Measurements from ENCODE around the gene PDE7B. TPM values are rescaled to one million over a fixed set of nuclear protein-coding genes. Genes with fewer than 3 reads are reported as not detected.
"Not testable (repeated sequence)": the region's sequence is repeated elsewhere in the genome, so short reads cannot be mapped to it uniquely, and the experiment has no call there.

PDE7B gene
- total RNA-seq, 1 donor from 2014 or later: 0.62 TPM

DNA sequence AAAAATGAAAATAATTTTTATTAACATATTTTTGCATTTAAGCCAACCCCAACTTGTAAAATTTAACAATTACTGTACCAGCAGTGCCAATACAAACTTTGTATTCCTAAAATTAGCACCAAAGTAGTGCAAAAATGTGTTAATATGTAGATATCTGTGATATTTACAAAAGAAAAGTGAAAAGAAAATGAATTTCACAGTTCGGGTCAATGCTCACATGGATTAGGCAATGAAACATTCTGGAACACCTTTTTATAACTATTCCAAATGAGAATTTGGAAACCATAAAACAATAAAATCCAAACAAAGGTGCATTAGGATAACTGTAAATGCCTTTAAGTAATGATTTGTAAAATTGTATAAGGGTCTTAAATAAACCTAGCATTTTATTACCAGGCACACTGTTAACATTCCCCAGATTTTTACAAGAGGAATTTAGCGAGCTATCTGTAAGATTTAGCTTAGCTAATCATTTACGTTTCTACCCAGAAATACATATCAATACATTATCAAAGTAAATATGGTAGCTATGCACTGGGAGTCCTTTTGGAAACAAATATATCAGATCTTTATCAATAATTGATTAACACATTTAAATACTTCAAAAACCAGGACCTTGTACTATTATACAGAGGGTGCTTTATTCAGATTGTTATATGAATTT lies 286.4 kb downstream of the PDE7B start:
- Mint-ChIP-seq H3K4me3 (ENCODE audit: unreplicated experiment) (no peak overlapping the region), H3K4me1 (ENCODE audit: unreplicated experiment) (peaks cover 6% of the 10 kb centered on the region), H3K36me3 (ENCODE audit: low read depth, unreplicated experiment) (peaks cover 12% of the 10 kb centered on the region), H3K27me3 (ENCODE audit: unreplicated experiment) (no peaks in the 10 kb centered on the region), H3K27ac (ENCODE audit: unreplicated experiment) (no peak overlapping the region), H3K9me3 (ENCODE audit: unreplicated experiment) (no peaks in the 10 kb centered on the region)
- no peak for DNase-seq (ENCODE audit: low spot score)
- TF ChIP-seq, protein P1, sequence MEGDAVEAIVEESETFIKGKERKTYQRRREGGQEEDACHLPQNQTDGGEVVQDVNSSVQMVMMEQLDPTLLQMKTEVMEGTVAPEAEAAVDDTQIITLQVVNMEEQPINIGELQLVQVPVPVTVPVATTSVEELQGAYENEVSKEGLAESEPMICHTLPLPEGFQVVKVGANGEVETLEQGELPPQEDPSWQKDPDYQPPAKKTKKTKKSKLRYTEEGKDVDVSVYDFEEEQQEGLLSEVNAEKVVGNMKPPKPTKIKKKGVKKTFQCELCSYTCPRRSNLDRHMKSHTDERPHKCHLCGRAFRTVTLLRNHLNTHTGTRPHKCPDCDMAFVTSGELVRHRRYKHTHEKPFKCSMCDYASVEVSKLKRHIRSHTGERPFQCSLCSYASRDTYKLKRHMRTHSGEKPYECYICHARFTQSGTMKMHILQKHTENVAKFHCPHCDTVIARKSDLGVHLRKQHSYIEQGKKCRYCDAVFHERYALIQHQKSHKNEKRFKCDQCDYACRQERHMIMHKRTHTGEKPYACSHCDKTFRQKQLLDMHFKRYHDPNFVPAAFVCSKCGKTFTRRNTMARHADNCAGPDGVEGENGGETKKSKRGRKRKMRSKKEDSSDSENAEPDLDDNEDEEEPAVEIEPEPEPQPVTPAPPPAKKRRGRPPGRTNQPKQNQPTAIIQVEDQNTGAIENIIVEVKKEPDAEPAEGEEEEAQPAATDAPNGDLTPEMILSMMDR (IDR thresholded peaks at IDR 0.05; ENCODE audit: unreplicated experiment): no peak

- H3K4me1 Mint-ChIP-seq (ENCODE audit: unreplicated experiment); H3K27ac Mint-ChIP-seq (ENCODE audit: unreplicated experiment); H3K4me3 Mint-ChIP-seq (ENCODE audit: unreplicated experiment): not testable (repeated sequence)
These were observed 287.6 kb downstream of the PDE7B start for GRCh38 chr6:136139111-136139510.

GRCh38 chr6:136144251-136145023 lies 292.9 kb downstream of the PDE7B start:
- Mint-ChIP-seq H3K36me3 (ENCODE audit: low read depth, unreplicated experiment) (peaks cover 12% of the 10 kb centered on the region), H3K9me3 (ENCODE audit: unreplicated experiment) (no peaks in the 10 kb centered on the region), H3K27me3 (ENCODE audit: unreplicated experiment) (no peaks in the 10 kb centered on the region), H3K4me1 (ENCODE audit: unreplicated experiment) (peaks cover 8% of the 10 kb centered on the region), H3K4me3 (ENCODE audit: unreplicated experiment) (no peak overlapping the region), H3K27ac (ENCODE audit: unreplicated experiment) (no peak overlapping the region)
- TF ChIP-seq, protein P1 (IDR thresholded peaks at IDR 0.05; ENCODE audit: unreplicated experiment): no peak
- no peak for DNase-seq (ENCODE audit: low spot score)

More at GRCh38 chr6:136139111-136139510, 287.6 kb downstream of the PDE7B start:
- H3K27me3 Mint-ChIP-seq (ENCODE audit: unreplicated experiment); DNase-seq (ENCODE audit: low spot score); H3K9me3 Mint-ChIP-seq (ENCODE audit: unreplicated experiment): not testable (repeated sequence)
- peaks cover 12% of the 10 kb centered on the region for H3K36me3 Mint-ChIP-seq (ENCODE audit: low read depth, unreplicated experiment)

DNA sequence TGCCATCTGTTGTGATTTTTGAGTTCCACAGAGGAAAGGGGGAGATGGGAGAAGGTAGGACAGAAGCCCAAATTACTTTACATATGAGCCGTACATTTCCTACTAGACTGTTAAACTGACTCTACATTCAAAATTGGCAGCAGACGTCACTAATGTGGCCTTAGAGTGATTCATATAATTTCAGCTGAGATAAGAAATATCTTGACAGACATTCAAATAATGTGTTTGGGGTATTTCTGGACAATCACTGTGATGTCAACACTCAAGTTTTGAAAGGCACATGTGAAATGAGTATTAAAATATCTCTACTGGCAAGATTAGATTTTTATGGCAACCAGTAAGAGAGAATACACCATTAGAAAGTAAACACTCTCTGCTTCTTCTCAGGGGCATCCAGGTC lies 294.6 kb downstream of the PDE7B start:
- Mint-ChIP-seq H3K4me3 (ENCODE audit: unreplicated experiment) (no peak overlapping the region), H3K27ac (ENCODE audit: unreplicated experiment) (no peak overlapping the region), H3K4me1 (ENCODE audit: unreplicated experiment) (peaks cover 2% of the 10 kb centered on the region), H3K9me3 (ENCODE audit: unreplicated experiment) (no peaks in the 10 kb centered on the region), H3K27me3 (ENCODE audit: unreplicated experiment) (no peaks in the 10 kb centered on the region), H3K36me3 (ENCODE audit: low read depth, unreplicated experiment) (peaks cover 12% of the 10 kb centered on the region)
- DNase-seq (ENCODE audit: low spot score): no peak
- TF ChIP-seq, protein P1 (IDR thresholded peaks at IDR 0.05; ENCODE audit: unreplicated experiment): no peak

- Mint-ChIP-seq H3K9me3 (ENCODE audit: unreplicated experiment) (no peaks in the 10 kb centered on the region), H3K27me3 (ENCODE audit: unreplicated experiment) (no peaks in the 10 kb centered on the region), H3K27ac (ENCODE audit: unreplicated experiment) (no peak overlapping the region), H3K4me3 (ENCODE audit: unreplicated experiment) (no peak overlapping the region), H3K36me3 (ENCODE audit: low read depth, unreplicated experiment) (peaks cover 3% of the 10 kb centered on the region), H3K4me1 (ENCODE audit: unreplicated experiment) (peaks cover 2% of the 10 kb centered on the region)
- DNase-seq (ENCODE audit: low spot score): no peak
- TF ChIP-seq, protein P1 (IDR thresholded peaks at IDR 0.05; ENCODE audit: unreplicated experiment): no peak
These were observed 295.8 kb downstream of the PDE7B start for GRCh38 chr6:136147342-136147741.

Data from endothelial cell (in vitro differentiated cells).